Cardiac septum (tissue), 1 donor: ENCODE data around the gene RALGAPB. TPM values are rescaled to one million over a fixed set of nuclear protein-coding genes. Genes with fewer than 3 reads are reported as not detected.
"Not testable (repeated sequence)": the region's sequence is repeated elsewhere in the genome, so short reads cannot be mapped to it uniquely, and the experiment has no call there.

Experiments used
- DNase-seq: peaks from one replicate; pipeline ENCODE4 v3.0.0-alpha.2; 2020; ENCODE audit warnings: low spot score
- intact Hi-C: fragments of 100-400 bp; cut with DNase I; formaldehyde crosslinking; loops from one replicate; pipeline ENCODE4 v1.14.0; 2022
- long read RNA-seq: library from polyadenylated mRNA; unstranded; transcript quantifications from one replicate; pipeline ENCODE4 v2.0.0, GENCODE V29; 2021
- total RNA-seq: library from RNA; stranded (reverse); fragmentation: NEBNext Ultra II Directional; extraction: Animal tissue kit (Norgen Biotek cat#: 25700); gene quantifications from one replicate; pipeline ENCODE4 v1.2.1, GENCODE V29; 2021
- donor health status: DM: no; HTN: no; CAD: no.

Gene RALGAPB
- total RNA-seq, result 27.6 TPM
- long read RNA-seq, full-length matches to known transcripts, result 2 of 17 reads
- long read RNA-seq, partial matches to known transcripts, result 8 of 17 reads
- long read RNA-seq, other reads (novel, unspliced or antisense), result 7 of 17 reads

DNA sequence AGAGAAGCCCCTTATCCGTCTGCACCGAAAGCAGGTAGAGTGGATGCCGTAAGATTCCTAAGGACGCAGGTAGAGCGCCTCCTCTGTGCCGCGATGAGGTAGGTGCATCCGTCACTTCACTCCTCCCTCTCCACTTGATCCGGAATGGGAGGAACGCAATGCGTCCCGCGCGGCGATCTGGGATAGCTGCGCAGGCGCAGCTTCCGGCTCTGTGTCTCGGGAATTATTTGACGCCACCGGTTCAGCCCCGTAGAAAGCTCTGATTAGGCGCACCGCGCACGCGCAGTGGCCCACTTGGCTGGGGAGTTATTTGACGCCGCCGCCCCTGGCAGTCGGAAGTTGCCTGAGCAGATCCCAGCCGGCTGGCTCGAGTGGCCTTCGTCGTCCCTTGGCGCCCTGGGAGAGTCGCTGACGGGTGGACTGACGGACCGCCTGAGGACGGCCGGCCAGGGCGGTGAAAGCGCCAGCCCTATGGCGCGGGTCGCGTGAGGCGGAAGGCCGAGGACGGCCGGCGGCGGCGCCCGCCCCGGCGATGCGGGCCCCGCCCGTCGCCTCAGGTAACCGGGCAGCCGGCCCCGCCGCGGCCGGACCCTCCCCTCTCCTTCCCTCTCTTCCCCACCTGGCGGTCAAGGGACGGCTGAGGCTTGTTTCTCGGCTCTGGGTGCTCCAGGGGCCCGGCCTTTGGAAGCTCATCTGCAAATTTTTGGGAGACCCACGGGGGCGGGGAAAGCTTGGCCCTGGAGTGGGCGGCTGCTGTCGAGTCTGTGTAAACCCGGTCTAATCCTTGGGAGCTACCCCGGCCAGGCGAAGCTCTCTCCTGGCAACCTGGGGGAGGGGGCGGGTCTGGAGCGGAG is at the start of gene RALGAPB:
RALGAPB (plus strand) TSS at position 331 of the 854 bp plus-strand sequence. CDS start 15,590 bp downstream, outside the sequence.
- peak; percentile 100 for DNase-seq
- intact Hi-C loops, result loop anchor here (2.0 kb wide), 1 partner anchor 26 kb away; no protein-coding TSS in a partner anchor

DNA sequence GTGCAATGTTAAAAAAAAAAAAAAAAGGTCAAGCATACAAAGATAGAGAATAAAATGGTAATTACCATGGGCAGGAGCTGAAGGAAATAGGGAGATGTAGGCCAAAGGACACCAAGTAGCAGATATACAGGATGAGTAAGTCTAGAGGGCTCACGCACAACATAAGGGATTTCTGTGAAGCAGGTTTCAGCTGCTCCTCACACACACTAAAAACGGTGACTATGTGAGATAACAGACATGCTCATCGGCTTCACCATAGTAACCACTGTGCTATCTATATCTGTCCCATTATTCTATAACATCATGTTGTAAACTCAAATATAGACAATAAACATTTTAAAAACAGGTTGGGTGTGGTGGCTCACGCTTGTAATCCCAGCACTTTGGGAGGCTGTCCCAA is 49.1 kb upstream of the RALGAPB start:
- DNase-seq, result no peak
- intact Hi-C loops, result no loop called here

- intact Hi-C loops, result no loop called here
- DNase-seq, result no peak
Observed at GRCh38 chr20:38424401-38424800, 48.2 kb upstream of the RALGAPB start.

DNA sequence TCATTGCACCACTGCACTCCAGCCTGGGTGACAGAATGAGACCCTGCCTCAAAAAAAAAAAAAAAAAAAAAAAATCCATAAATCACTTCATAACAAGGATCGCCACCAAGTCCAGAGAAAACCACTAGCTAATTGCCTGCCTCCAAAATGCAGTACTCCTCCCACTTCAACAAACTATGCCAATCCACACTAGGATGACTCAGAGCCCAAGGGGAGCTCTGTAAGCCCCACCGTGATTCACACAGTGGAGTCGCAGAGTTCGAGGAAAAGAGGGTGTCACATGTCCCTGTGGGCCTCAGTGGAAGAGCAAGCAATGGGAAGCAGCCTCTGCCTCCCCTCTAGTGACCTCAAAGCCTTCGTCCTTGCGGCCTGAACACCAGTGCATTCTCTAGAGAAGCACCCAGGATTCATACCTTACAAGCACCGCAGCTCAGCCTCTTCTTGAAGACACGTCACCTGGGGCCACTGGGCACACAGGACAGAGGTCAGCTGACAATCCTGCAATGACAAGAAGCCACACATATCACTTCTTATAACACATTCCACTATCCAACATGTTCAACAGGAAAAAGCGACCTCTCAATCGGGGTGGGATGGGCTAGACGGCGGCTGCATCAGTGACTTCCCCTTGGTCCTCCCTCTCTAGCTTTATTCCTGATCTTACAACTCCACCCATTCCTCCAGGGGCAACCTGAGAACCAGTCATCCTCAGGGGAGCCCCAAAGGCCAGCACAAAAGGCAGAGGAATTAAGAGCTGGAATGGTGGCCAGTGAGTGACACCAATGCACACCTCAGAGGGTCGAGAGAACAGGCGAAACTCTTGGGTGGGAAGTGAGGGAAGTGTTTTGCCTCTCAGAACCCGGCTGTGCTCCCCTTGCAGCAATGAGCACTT is 46.4 kb upstream of the RALGAPB start:
- DNase-seq, result no peak
- intact Hi-C loops, result no loop called here

DNA sequence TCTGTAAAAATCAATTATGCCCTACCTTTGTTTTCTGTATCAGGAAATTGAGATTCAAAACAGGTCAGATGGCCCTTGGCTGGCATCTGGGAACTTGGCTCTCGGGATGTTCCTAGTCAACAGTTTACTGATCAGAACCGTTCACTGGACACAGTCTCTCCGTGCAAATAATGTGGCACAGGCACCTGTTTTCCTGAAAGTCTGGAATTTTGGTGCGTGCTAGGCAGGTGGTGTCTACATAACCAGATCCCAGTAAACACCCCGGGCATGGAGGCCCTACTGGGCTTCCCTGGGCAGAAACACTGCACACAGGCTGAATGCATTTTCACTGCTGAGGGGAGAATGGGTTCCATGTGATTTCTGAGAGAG is 45.0 kb upstream of the RALGAPB start:
- intact Hi-C loops, result no loop called here
- DNase-seq, result no peak

GRCh38 chr20:38428800-38429199 is 43.8 kb upstream of the RALGAPB start:
- intact Hi-C loops, result no loop called here
- DNase-seq, result no peak

GRCh38 chr20:38429301-38429700 is 43.3 kb upstream of the RALGAPB start:
- intact Hi-C loops, result no loop called here
- no peak for DNase-seq

GRCh38 chr20:38430679-38431325 is 41.8 kb upstream of the RALGAPB start:
- intact Hi-C loops, result no loop called here
- no peak for DNase-seq

GRCh38 chr20:38432292-38432691 is 40.4 kb upstream of the RALGAPB start:
- intact Hi-C loops, result no loop called here

DNA sequence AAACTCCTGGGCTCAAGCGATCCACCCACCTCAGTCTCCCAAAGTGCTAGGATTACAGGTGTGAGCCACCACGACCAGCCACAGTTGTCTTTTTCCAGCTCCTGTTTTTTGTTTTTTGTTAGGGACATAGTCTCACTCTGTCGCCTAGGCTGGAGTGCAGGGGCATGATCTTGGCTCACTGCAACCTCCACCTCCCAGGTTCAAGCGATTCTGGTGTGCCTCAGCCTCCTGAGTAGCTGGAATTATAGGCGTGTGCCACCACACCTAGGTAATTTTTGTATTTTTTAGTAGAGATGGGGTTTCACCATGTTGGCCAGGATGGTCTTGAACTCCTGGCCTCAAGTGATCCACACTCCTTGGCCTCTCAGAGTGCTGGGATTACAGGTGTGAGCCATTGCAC is 39.8 kb upstream of the RALGAPB start:
- intact Hi-C loops, DNase-seq: not testable (repeated sequence)

More at GRCh38 chr20:38432292-38432691, 40.4 kb upstream of the RALGAPB start:
- DNase-seq, result no peak

- intact Hi-C loops, result no loop called here
- no peak for DNase-seq
Observed at GRCh38 chr20:38433304-38433972, 39.2 kb upstream of the RALGAPB start.

GRCh38 chr20:38434301-38434741 is 38.3 kb upstream of the RALGAPB start:
- intact Hi-C loops, result no loop called here
- DNase-seq, result no peak

DNA sequence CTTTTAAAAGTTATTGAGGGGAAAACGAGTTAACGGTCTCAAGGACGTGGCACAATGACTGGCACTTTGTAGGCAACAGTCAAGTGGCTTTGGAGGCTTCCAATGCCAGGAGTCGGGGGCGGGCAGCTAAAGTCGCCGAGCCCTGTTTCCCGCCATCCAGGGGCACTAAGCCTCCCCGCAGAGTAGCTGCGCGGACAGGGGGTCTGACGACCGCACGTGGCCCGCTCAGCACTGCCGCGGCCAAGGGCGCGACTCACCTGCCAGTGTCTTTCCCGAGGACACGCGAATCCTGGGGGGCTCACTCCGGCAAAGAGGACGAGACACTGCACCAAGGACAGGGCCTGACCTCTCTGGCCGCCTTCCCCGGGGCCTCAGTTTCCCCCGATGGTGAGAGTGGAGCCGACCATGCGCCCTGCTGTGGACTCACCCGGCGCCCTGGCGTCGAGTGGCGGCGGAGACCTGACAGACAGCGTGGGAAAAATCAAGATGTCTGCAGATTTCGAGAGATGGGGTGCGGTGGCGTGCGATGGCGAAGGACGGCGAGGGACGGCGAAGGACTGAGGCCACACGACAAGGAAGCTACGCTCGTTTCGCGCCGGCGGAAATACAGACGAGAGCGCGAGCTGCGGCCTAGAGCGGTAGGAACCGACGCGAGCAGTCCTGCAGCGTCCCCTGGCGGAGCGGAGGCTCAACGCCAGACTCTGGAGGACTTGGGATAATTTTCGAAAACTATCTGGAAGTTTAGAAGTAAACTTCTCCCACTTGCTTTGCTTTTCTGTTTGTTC is 37.7 kb upstream of the RALGAPB start, which contains the start of gene SNHG17:
SNHG17 (minus strand) TSS at position 559 of the 785 bp plus-strand sequence.
- intact Hi-C loops, result loop anchor here (1.0 kb wide), 1 partner anchor 11 kb away; no protein-coding TSS in a partner anchor
- DNase-seq, result peak; percentile 95

GRCh38 chr20:38435555-38435939 is 37.1 kb upstream of the RALGAPB start:
- intact Hi-C loops, result loop anchor here (1.0 kb wide), 1 partner anchor 11 kb away; no protein-coding TSS in a partner anchor

DNA sequence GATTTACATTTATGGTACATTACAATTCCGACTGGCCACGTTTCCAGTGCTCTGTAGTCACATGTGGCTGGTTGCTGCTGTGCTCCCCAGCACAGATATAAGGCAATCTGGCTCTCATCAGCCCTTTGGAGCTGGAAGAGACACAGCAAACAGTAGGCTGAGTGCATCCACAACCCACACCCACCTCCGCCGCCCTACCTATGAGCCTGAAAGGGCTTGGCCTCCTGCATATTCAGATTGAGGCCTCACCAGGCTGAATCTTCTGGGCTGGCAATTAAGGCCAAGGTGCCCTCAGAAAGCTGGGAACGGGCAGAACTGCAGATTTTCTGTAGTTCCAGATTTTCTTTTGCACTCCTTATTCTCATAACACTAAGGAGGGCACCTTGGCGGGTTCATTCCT is 34.8 kb upstream of the RALGAPB start:
- intact Hi-C loops, result no loop called here
- DNase-seq, result no peak

More at GRCh38 chr20:38435555-38435939, 37.1 kb upstream of the RALGAPB start:
- DNase-seq, result no peak

- DNase-seq, intact Hi-C loops: not testable (repeated sequence)
Observed at GRCh38 chr20:38441110-38441509, 31.5 kb upstream of the RALGAPB start.

- intact Hi-C loops, result no loop called here
- no peak for DNase-seq
Observed at GRCh38 chr20:38441916-38442315, 30.7 kb upstream of the RALGAPB start.

DNA sequence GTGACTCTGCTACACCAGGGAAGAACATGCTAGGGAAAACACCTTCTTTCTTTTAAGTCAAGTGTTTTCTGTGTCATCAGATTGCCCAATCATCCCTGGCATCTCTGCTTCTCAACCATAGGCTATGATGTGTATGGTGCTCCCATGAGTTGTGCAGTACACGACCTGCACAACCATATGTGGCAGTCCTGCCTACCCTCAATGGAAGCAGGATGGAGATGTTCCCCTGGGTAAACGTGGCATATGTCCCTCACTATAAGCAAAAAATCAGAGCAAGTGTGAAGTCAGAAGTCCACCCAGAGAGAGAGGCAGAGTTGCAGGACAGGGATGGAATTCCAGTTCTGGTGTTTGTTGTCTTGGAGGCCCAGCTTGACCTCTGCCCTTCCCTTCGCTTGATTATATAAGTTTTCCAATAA is 27.3 kb upstream of the RALGAPB start:
- intact Hi-C loops, result no loop called here
- no peak for DNase-seq
